SK-N-MC (cell line): Measurements from ENCODE around the gene RAPGEF2.

ENCODE experiments used
- EZH2 ChIP-seq: fragments of 200-600 bp; sonication (generic); IDR thresholded peaks from one replicate; pipeline ENCODE4 v1.6.1; 2017; ENCODE audit warnings: antibody characterized with exemption
- POLR2AphosphoS5 ChIP-seq: IDR thresholded peaks from 2 replicates; pipeline ENCODE4 v1.6.1; 2012; ENCODE audit warnings: mild to moderate bottlenecking, low read depth, low read length, borderline replicate concordance

DNA sequence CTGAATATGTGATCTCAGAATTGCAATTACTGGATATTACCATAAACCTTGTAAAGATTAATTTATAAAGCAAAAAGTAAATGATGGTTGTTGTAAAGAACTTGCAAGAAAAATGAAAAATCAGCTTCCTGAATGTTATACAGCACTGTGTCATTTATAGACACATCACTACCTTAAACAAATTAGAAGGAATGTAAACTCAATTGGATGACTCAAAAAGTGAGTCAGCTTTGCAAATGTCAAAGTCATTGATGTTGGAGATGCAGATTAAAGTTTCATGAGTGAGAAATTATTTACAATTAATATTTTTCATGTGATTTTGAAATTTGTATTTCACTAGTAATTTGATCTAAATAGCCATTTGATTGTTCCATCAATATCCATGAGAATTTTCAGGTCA, 193.2 kb downstream of the RAPGEF2 start:
- TF ChIP-seq EZH2 (no peak), POLR2AphosphoS5 (no peak)
